Cardiac fibroblast (primary cell): ENCODE results near the gene DNAJB2.
"Not testable (repeated sequence)": the region's sequence is repeated elsewhere in the genome, so short reads cannot be mapped to it uniquely, and the experiment has no call there.

Experiments used
- DNase-seq, 2 donors: peaks; one replicate each; pipeline versions ENCODE4 v3.0.0 to v3.0.0-alpha.2; 2010; ENCODE audit warnings: low read depth in 2 of 2
- H3K4me3 ChIP-seq, 2 donors: replicated peaks in 1 of 2; 1 replicate in 1 of 2; 2 replicates in 1 of 2; pipeline ENCODE4 v1.5.1; 2011; ENCODE audit warnings: low read depth in 2 of 2, low read length in 2 of 2, mild to moderate bottlenecking in 2 of 2, moderate library complexity in 1 of 2
- CTCF ChIP-seq: IDR thresholded peaks from one replicate; pipeline ENCODE4 v1.5.1; 2011; ENCODE audit warnings: low read depth, mild to moderate bottlenecking, low read length, inconsistent platforms

The DNAJB2 gene

GRCh38 chr2:219251656-219252055 lies 27.5 kb upstream of the DNAJB2 start:
- no peak for TF ChIP-seq CTCF
- peak in 1 of 2 donors; percentile 22 for DNase-seq
- no peak overlapping the region for H3K4me3 ChIP-seq

- H3K4me3 ChIP-seq, result no peak overlapping the region
- DNase-seq, result no peak
- TF ChIP-seq CTCF, result no peak
Observed at GRCh38 chr2:219252084-219252483, 27.1 kb upstream of the DNAJB2 start.

GRCh38 chr2:219252570-219252899 lies 26.6 kb upstream of the DNAJB2 start:
- peak overlapping the region; percentile 62 to 76 for H3K4me3 ChIP-seq
- DNase-seq, result no peak
- no peak for TF ChIP-seq CTCF

- H3K4me3 ChIP-seq, result peak within 1 kb of the TSS; percentile 62 to 76
- DNase-seq, result peak; percentile 26 to 41
- no peak for TF ChIP-seq CTCF
Observed at GRCh38 chr2:219252900-219253752, 26.0 kb upstream of the DNAJB2 start, which contains the start of gene TUBA4B. Gene TUBA4B (plus strand): TSS chr2:219253243. CDS start chr2:219253408, 165 bp downstream.

GRCh38 chr2:219253753-219254589 lies 25.2 kb upstream of the DNAJB2 start, which contains the start of gene TUBA4A:
Gene TUBA4A (minus strand): TSS chr2:219253918. CDS start chr2:219253858, 60 bp downstream.
- peak; percentile 46 to 70 for DNase-seq
- TF ChIP-seq CTCF, result no peak
- H3K4me3 ChIP-seq, result peak within 1 kb of the TSS; percentile 62 to 76

- H3K4me3 ChIP-seq, result peak overlapping the region in 1 of 2 donors; percentile 62
- no peak for TF ChIP-seq CTCF
- DNase-seq, result peak in 1 of 2 donors; percentile 58
Observed at GRCh38 chr2:219254590-219255201, 24.5 kb upstream of the DNAJB2 start.

- not testable (repeated sequence) for H3K4me3 ChIP-seq, DNase-seq
Observed at GRCh38 chr2:219258942-219259341, 20.2 kb upstream of the DNAJB2 start.
